Testis (tissue), 3 donors: Measurements from ENCODE around the gene CEBPE. TPM values are rescaled to one million over a fixed set of nuclear protein-coding genes. Genes with fewer than 3 reads are reported as not detected.
"Not testable (repeated sequence)": the region's sequence is repeated elsewhere in the genome, so short reads cannot be mapped to it uniquely, and the experiment has no call there.

Source experiments
- DNase-seq: peaks from one replicate; pipeline ENCODE4 v3.0.0-alpha.2; 2019
- H3K27ac ChIP-seq, 2 donors: fragments of 200-600 bp; sonication (generic); one replicate each; pipeline ENCODE4 v1.5.1; 2019
- H3K27me3 ChIP-seq: fragments of 200-600 bp; sonication (generic); one replicate; pipeline ENCODE4 v1.5.1; 2019
- H3K36me3 ChIP-seq: fragments of 200-600 bp; sonication (generic); one replicate; pipeline ENCODE4 v1.5.1; 2017; ENCODE audit warnings: low read depth; ENCODE audit errors: missing control alignments
- H3K4me1 ChIP-seq: fragments of 200-600 bp; sonication (generic); one replicate; pipeline ENCODE4 v1.5.1; 2019
- H3K4me3 ChIP-seq, 2 donors: fragments of 200-600 bp; sonication (generic); one replicate each; pipeline ENCODE4 v1.5.1; 2017 to 2019
- H3K9me3 ChIP-seq: fragments of 200-600 bp; sonication (generic); one replicate; pipeline ENCODE4 v1.5.1; 2017
- CTCF ChIP-seq, 3 experiments: fragments of 450-650 bp in 2 of 3; fragments of 200-600 bp in 1 of 3; sonication (generic) in 1 of 3; IDR thresholded peaks; one replicate each; pipeline ENCODE4 v1.5.1; 2016 to 2019; ENCODE audit warnings: antibody characterized with exemption in 3 of 3, mild to moderate bottlenecking in 2 of 3, moderate library complexity in 1 of 3
- POLR2A ChIP-seq: fragments of 450-650 bp; IDR thresholded peaks from one replicate; pipeline ENCODE4 v1.6.1; 2017; ENCODE audit warnings: antibody characterized with exemption, mild to moderate bottlenecking, moderate library complexity
- WGBS, 2 donors: methylation state at CpG; one replicate each; pipeline ENCODE4 v1.1.5; 2018; 5-methylcytosine and 5-hydroxymethylcytosine counted together
- intact Hi-C: fragments of 100-400 bp; cut with DNase I; formaldehyde crosslinking; loops from one replicate; pipeline ENCODE4 v1.15.1; 2023; ENCODE audit warnings: low total_unique reads
- polyA plus RNA-seq: library from polyadenylated mRNA; stranded (reverse); fragments of 350-450 nt; fragmentation: Illumina TruSeq; extraction: RNeasy Lipid Tissue Mini Kit (QIAGEN cat#74804); gene quantifications from one replicate; pipeline ENCODE4 v1.2.3, GENCODE V29; 2014; ENCODE audit warnings: low read depth, low replicate concordance; ENCODE audit not compliant: insufficient read depth
- total RNA-seq, 2 donors: library from RNA; depleted of rRNA; stranded (reverse); fragments of >200 nt; gene quantifications; one replicate each; pipeline ENCODE4 v1.2.3, GENCODE V29; 2016

Gene CEBPE
- total and polyA plus RNA-seq, 3 donors from 2014 or later: 0.19 to 0.24 TPM; not detected in 1

- 81 to 86% methylated on average over 1 of the region's 1 CpG for WGBS, 2 donors
- no peak for DNase-seq
- Histone ChIP-seq H3K9me3 (no peaks in the 10 kb centered on the region), H3K27ac (no peak overlapping the region), H3K4me1 (no peaks in the 10 kb centered on the region), H3K27me3 (no peaks in the 10 kb centered on the region), H3K4me3 (no peak overlapping the region), H3K36me3 (no peaks in the 10 kb centered on the region)
- intact Hi-C loops: no loop called here
- no peak for TF ChIP-seq POLR2A
- TF ChIP-seq CTCF (IDR thresholded peaks at IDR 0.05): no peak
Measured at GRCh38 chr14:23109769-23110168, 9.3 kb downstream of the CEBPE start.

GRCh38 chr14:23108169-23108568, 10.9 kb downstream of the CEBPE start:
- H3K36me3 ChIP-seq, H3K9me3 ChIP-seq, H3K27me3 ChIP-seq, H3K4me1 ChIP-seq, intact Hi-C loops, DNase-seq, H3K4me3 ChIP-seq, H3K27ac ChIP-seq: not testable (repeated sequence)
- 94% methylated on average over 24 of the region's 24 CpGs for WGBS, 2 donors

GRCh38 chr14:23107620-23108019, 11.4 kb downstream of the CEBPE start:
- H3K27ac ChIP-seq, H3K27me3 ChIP-seq, DNase-seq, H3K4me1 ChIP-seq, intact Hi-C loops, H3K36me3 ChIP-seq, H3K9me3 ChIP-seq, H3K4me3 ChIP-seq: not testable (repeated sequence)
- 91 to 96% methylated on average over 3 to 5 of the region's 5 CpGs for WGBS, 2 donors

- no peak for DNase-seq
- TF ChIP-seq POLR2A (no peak), CTCF (IDR thresholded peaks at IDR 0.05) (no peak)
- no peaks in the 10 kb centered on the region for H3K27me3 ChIP-seq
- no peak overlapping the region for H3K27ac ChIP-seq
- no peaks in the 10 kb centered on the region for H3K36me3 ChIP-seq
- no peaks in the 10 kb centered on the region for H3K9me3 ChIP-seq
- H3K4me1 ChIP-seq: no peaks in the 10 kb centered on the region
- H3K4me3 ChIP-seq: no peak overlapping the region
- intact Hi-C loops: no loop called here
Measured at GRCh38 chr14:23106747-23107045, 12.4 kb downstream of the CEBPE start.

GRCh38 chr14:23105348-23105824, 13.7 kb downstream of the CEBPE start:
- no peak overlapping the region for H3K4me3 ChIP-seq
- no peak for TF ChIP-seq POLR2A
- no peak for TF ChIP-seq CTCF (IDR thresholded peaks at IDR 0.05)
- H3K27me3 ChIP-seq: no peaks in the 10 kb centered on the region
- WGBS, 2 donors: 90 to 93% methylated on average over 4 of the region's 4 CpGs
- DNase-seq: no peak
- H3K9me3 ChIP-seq: no peaks in the 10 kb centered on the region
- no peak overlapping the region for H3K27ac ChIP-seq
- no peaks in the 10 kb centered on the region for H3K4me1 ChIP-seq
- no peaks in the 10 kb centered on the region for H3K36me3 ChIP-seq
- intact Hi-C loops: no loop called here

GRCh38 chr14:23104591-23105347, 14.3 kb downstream of the CEBPE start, which contains the start of gene CIROP:
TSS of gene CIROP (minus strand) at chr14:23104989. CDS start at chr14:23104920, 69 bp downstream.
- Histone ChIP-seq H3K4me3 (no peak within 1 kb of the TSS), H3K27me3 (no peaks in the 10 kb centered on the region), H3K9me3 (no peaks in the 10 kb centered on the region), H3K36me3 (no peaks in the 10 kb centered on the region), H3K4me1 (no peaks in the 10 kb centered on the region), H3K27ac (no peak within 1 kb of the TSS)
- intact Hi-C loops: no loop called here
- no peak for TF ChIP-seq CTCF (IDR thresholded peaks at IDR 0.05)
- no peak for TF ChIP-seq POLR2A
- WGBS, 2 donors: 73 to 75% methylated on average over 11 of the region's 11 CpGs
- DNase-seq: no peak
